Smooth muscle cell (in vitro differentiated cells): ENCODE results near the gene TEX261. TPM values are rescaled to one million over a fixed set of nuclear protein-coding genes. Genes with fewer than 3 reads are reported as not detected.

Experiments
- DNase-seq: peaks from one replicate; lab custom pipeline; 2025; ENCODE audit not compliant: unreplicated experiment; lab: John Stamatoyannopoulos, UW
- H2AFZ ChIP-seq: fragments of 200-600 bp; sonication (generic); 2 replicates; pipeline ENCODE4 v1.6.0; 2016; ENCODE audit warnings: antibody characterized with exemption, low read depth, mild to moderate bottlenecking
- H3F3A ChIP-seq: fragments of 200-600 bp; sonication (generic); 2 replicates; pipeline ENCODE4 v1.6.0; 2017; ENCODE audit warnings: antibody characterized with exemption, low read depth
- H3K27ac ChIP-seq: fragments of 200-600 bp; sonication (generic); 2 replicates; pipeline ENCODE4 v1.5.1; 2016; ENCODE audit warnings: low read depth, mild to moderate bottlenecking
- H3K27me3 ChIP-seq: fragments of 200-600 bp; sonication (generic); 2 replicates; pipeline ENCODE4 v1.6.1; 2016; ENCODE audit warnings: low read depth, mild to moderate bottlenecking
- H3K36me3 ChIP-seq: fragments of 200-600 bp; sonication (generic); 2 replicates; pipeline ENCODE4 v1.5.1; 2016; ENCODE audit warnings: low read depth
- H3K4me1 ChIP-seq: fragments of 200-600 bp; sonication (generic); 2 replicates; pipeline ENCODE4 v1.5.1; 2016; ENCODE audit warnings: low read depth
- H3K4me2 ChIP-seq: fragments of 200-600 bp; sonication (generic); 2 replicates; pipeline ENCODE4 v1.6.0; 2016; ENCODE audit warnings: mild to moderate bottlenecking
- H3K4me3 ChIP-seq: fragments of 200-600 bp; sonication (generic); 2 replicates; pipeline ENCODE4 v1.5.1; 2016; ENCODE audit warnings: mild to moderate bottlenecking
- H3K79me2 ChIP-seq: fragments of 200-600 bp; sonication (generic); 2 replicates; pipeline ENCODE4 v1.6.0; 2016; ENCODE audit warnings: low read depth, mild to moderate bottlenecking
- H3K9ac ChIP-seq: fragments of 200-600 bp; sonication (generic); 2 replicates; pipeline ENCODE4 v1.6.0; 2016; ENCODE audit warnings: low read depth
- H3K9me3 ChIP-seq: fragments of 200-600 bp; sonication (generic); replicated peaks from 2 replicates; pipeline ENCODE4 v1.5.1; 2016; ENCODE audit warnings: low read depth
- H4K20me1 ChIP-seq: fragments of 200-600 bp; sonication (generic); 2 replicates; pipeline ENCODE4 v1.6.0; 2016; ENCODE audit warnings: low read depth
- CTCF ChIP-seq: fragments of 200-600 bp; sonication (generic); IDR thresholded peaks from 2 replicates; pipeline ENCODE4 v1.5.1; 2017; ENCODE audit warnings: borderline replicate concordance, mild to moderate bottlenecking, antibody characterized with exemption; ENCODE audit not compliant: insufficient read depth, poor library complexity, severe bottlenecking
- WGBS: methylation state at CpG from one replicate; pipeline ENCODE4 v1.1.7; 2016; ENCODE audit warnings: low lambda C conversion rate; 5-methylcytosine and 5-hydroxymethylcytosine counted together
- polyA plus RNA-seq: library from polyadenylated mRNA; unstranded; fragments of >200 nt; fragmentation: Nextera tagmentation; extraction: Ambion mirVana; gene quantifications from 2 replicates; pipeline ENCODE4 v1.2.1, GENCODE V29; 2016
- total RNA-seq: library from RNA; depleted of rRNA; stranded (reverse); fragments of >200 nt; gene quantifications from 2 replicates; pipeline ENCODE4 v1.2.3, GENCODE V29; 2014

The TEX261 gene
- total and polyA plus RNA-seq, 2 experiments from 2014 or later, result 29.3 to 35.2 TPM

DNA sequence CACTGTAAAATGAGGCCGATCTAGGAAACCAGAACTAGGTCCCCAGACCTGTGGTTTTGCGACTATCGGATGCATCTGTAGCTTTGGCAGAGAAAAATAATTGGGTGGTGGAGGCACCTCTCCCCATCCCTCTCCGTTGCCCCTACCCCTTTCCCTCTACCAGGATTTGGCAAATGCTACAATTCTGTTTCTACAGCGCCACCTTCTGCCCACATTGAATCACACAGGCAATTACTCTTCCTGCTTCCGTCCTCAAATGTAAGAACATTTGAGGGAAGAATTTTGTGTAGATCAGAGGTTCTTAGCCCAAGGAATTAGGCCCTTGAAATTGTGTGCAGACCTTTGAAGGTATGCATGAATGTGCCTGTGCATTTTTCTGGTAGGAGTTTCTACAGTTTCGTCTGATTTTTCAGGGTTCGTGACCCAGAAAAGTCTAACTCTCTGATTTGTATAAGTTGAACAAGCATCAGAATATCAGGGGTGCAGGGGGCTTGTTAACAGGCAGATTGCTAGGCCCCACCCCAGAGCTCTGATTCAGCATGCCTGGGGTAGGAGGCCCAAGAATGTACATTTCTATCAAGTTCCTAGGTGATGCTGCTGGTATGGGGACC lies 47.7 kb downstream of the TEX261 start:
- no peaks in the 10 kb centered on the region for H3K79me2 ChIP-seq
- H3F3A ChIP-seq, result no peaks in the 10 kb centered on the region
- peaks cover 7% of the 10 kb centered on the region for H3K4me1 ChIP-seq
- peaks cover 4% of the 10 kb centered on the region for H3K27me3 ChIP-seq
- peak; percentile 71 for TF ChIP-seq CTCF
- no peak overlapping the region for H3K4me3 ChIP-seq
- 18% methylated on average over 8 of the region's 8 CpGs for WGBS
- no peak overlapping the region for H3K9ac ChIP-seq
- no peaks in the 10 kb centered on the region for H4K20me1 ChIP-seq
- no peaks in the 10 kb centered on the region for H3K36me3 ChIP-seq
- H3K4me2 ChIP-seq, result no peak overlapping the region
- no peak overlapping the region for H3K27ac ChIP-seq
- DNase-seq, result no peak
- H3K9me3 ChIP-seq, result no peaks in the 10 kb centered on the region
- no peak overlapping the region for H2AFZ ChIP-seq

GRCh38 chr2:70944111-70944690 lies 50.5 kb downstream of the TEX261 start:
- Histone ChIP-seq H3K4me1 (peaks cover 20% of the 10 kb centered on the region), H3K4me2 (no peak overlapping the region), H3K4me3 (no peak overlapping the region), H3K79me2 (no peaks in the 10 kb centered on the region), H3K9me3 (no peaks in the 10 kb centered on the region), H3K27me3 (peaks cover 24% of the 10 kb centered on the region), H3K27ac (no peak overlapping the region), H3K36me3 (no peaks in the 10 kb centered on the region), H4K20me1 (no peaks in the 10 kb centered on the region), H3K9ac (no peak overlapping the region), H3F3A (no peaks in the 10 kb centered on the region), H2AFZ (no peak overlapping the region)
- WGBS, result 91% methylated on average over 4 of the region's 4 CpGs
- DNase-seq, result no peak
- no peak for TF ChIP-seq CTCF

GRCh38 chr2:70943205-70943871 lies 51.3 kb downstream of the TEX261 start:
- no peaks in the 10 kb centered on the region for H3K79me2 ChIP-seq
- no peaks in the 10 kb centered on the region for H3K36me3 ChIP-seq
- no peak overlapping the region for H3K4me3 ChIP-seq
- no peak for DNase-seq
- H3K27me3 ChIP-seq, result peaks cover 33% of the 10 kb centered on the region
- peaks cover 27% of the 10 kb centered on the region for H3K4me1 ChIP-seq
- no peak overlapping the region for H3K27ac ChIP-seq
- H3F3A ChIP-seq, result no peaks in the 10 kb centered on the region
- H3K9me3 ChIP-seq, result no peaks in the 10 kb centered on the region
- no peak overlapping the region for H2AFZ ChIP-seq
- no peaks in the 10 kb centered on the region for H4K20me1 ChIP-seq
- 71% methylated on average over 10 of the region's 11 CpGs for WGBS
- no peak for TF ChIP-seq CTCF
- H3K4me2 ChIP-seq, result no peak overlapping the region
- no peak overlapping the region for H3K9ac ChIP-seq
